GM12865 (cell line): ENCODE measurements around the gene ARMC2.

ENCODE experiments used
- DNase-seq: peaks from one replicate; pipeline ENCODE4 v3.0.0; 2010; ENCODE audit warnings: low read depth
- H3K4me3 ChIP-seq: 2 replicates; pipeline ENCODE4 v1.5.1; 2011; ENCODE audit warnings: mild to moderate bottlenecking, low read depth, low read length, control low read depth
- CTCF ChIP-seq: IDR thresholded peaks from 2 replicates; pipeline ENCODE4 v1.5.1; 2011; ENCODE audit warnings: low read length, control low read depth, low read depth, inconsistent platforms; ENCODE audit not compliant: insufficient read depth; ENCODE audit errors: missing control alignments

The ARMC2 gene

GRCh38 chr6:108947114-108947854 is 99.1 kb downstream of the ARMC2 start:
- TF ChIP-seq CTCF: no peak
- no peak overlapping the region for H3K4me3 ChIP-seq
- no peak for DNase-seq

GRCh38 chr6:108948181-108948661 is 100.0 kb downstream of the ARMC2 start:
- H3K4me3 ChIP-seq: no peak overlapping the region
- TF ChIP-seq CTCF: no peak
- DNase-seq: no peak

- H3K4me3 ChIP-seq: no peak overlapping the region
- DNase-seq: no peak
- TF ChIP-seq CTCF: no peak
Measured at GRCh38 chr6:108951351-108951953, 103.2 kb downstream of the ARMC2 start.

GRCh38 chr6:108952776-108953486 is 104.7 kb downstream of the ARMC2 start:
- no peak overlapping the region for H3K4me3 ChIP-seq
- DNase-seq: no peak
- TF ChIP-seq CTCF: no peak

GRCh38 chr6:108953681-108954080 is 105.5 kb downstream of the ARMC2 start:
- no peak overlapping the region for H3K4me3 ChIP-seq
- DNase-seq: no peak
- TF ChIP-seq CTCF: no peak

- TF ChIP-seq CTCF: no peak
- peak; percentile 6 for DNase-seq
- no peak overlapping the region for H3K4me3 ChIP-seq
Measured at GRCh38 chr6:108955329-108955949, 107.2 kb downstream of the ARMC2 start.
